Measurements from ENCODE around the gene ARHGAP24. TPM values are rescaled to one million over a fixed set of nuclear protein-coding genes. Genes with fewer than 3 reads are reported as not detected.

ARHGAP24 gene
- total RNA-seq, 1 experiment from 2014 or later = 17.4 TPM

- in situ Hi-C loops (cut with HindIII; ENCODE audit: low pct_unique_long_range_greater_than_20kb, low sequenced_read_pairs) = no loop called here
- POLR2A ChIA-PET = no interaction called here
These were observed 201.1 kb downstream of the ARHGAP24 start for GRCh38 chr4:85676050-85676425.

GRCh38 chr4:85676850-85677590 is 202.1 kb downstream of the ARHGAP24 start:
- no peak for TF ChIP-seq TCF7L2 (IDR thresholded peaks at IDR 0.05; ENCODE audit: low read depth, low read length)
- no peak for TF ChIP-seq CTCF (IDR thresholded peaks at IDR 0.05)
- TF ChIP-seq REST (IDR thresholded peaks at IDR 0.05; ENCODE audit: insufficient read depth in 1 of 2, low read depth in 2 of 2, low read length in 1 of 2) = no peak
- no peak for TF ChIP-seq SIN3A (IDR thresholded peaks at IDR 0.05; ENCODE audit: borderline replicate concordance, insufficient read depth, low read depth, low read length)
- TF ChIP-seq POLR2AphosphoS5 (IDR thresholded peaks at IDR 0.05; ENCODE audit: low read depth, low read length) = no peak
- intact Hi-C loops (cut with micrococcal nuclease; ENCODE audit: unreplicated experiment) (no loop called here), in situ Hi-C loops (cut with HindIII; ENCODE audit: low pct_unique_long_range_greater_than_20kb, low sequenced_read_pairs) (no loop called here)
- CTCF ChIA-PET = no interaction called here
- Histone ChIP-seq H3K4me1 (ENCODE audit: control insufficient read depth, insufficient read depth, low read length) (no peaks in the 10 kb centered on the region; the same call in 1 of the 2 replicates), H3K27me3 (ENCODE audit: control insufficient read depth, insufficient read depth, low read length) (no peaks in the 10 kb centered on the region), H3K9me3 (ENCODE audit: control insufficient read depth, insufficient read depth, low read depth, low read length) (no peaks in the 10 kb centered on the region), H3K4me3 (ENCODE audit: low read depth in 2 of 2, low read length in 2 of 2) (no peak overlapping the region), H3K27ac (ENCODE audit: low read length) (no peak overlapping the region), H3K36me3 (ENCODE audit: control insufficient read depth, insufficient read depth, low read length) (no peaks in the 10 kb centered on the region)
- ATAC-seq (no peak), DNase-seq (ENCODE audit: low read depth, low spot score) (no peak)
- BruUV-seq (replicated peaks) = no TSS peak
- POLR2A ChIA-PET = no interaction called here

More at GRCh38 chr4:85676050-85676425, 201.1 kb downstream of the ARHGAP24 start:
- H3K36me3 ChIP-seq (ENCODE audit: control insufficient read depth, insufficient read depth, low read length) = no peaks in the 10 kb centered on the region
- TF ChIP-seq REST (IDR thresholded peaks at IDR 0.05; ENCODE audit: insufficient read depth in 1 of 2, low read depth in 2 of 2, low read length in 1 of 2) = no peak
- TF ChIP-seq SIN3A (IDR thresholded peaks at IDR 0.05; ENCODE audit: borderline replicate concordance, insufficient read depth, low read depth, low read length) = no peak
- no peak for TF ChIP-seq CTCF (IDR thresholded peaks at IDR 0.05)
- no peak for TF ChIP-seq TCF7L2 (IDR thresholded peaks at IDR 0.05; ENCODE audit: low read depth, low read length)
- no peak for TF ChIP-seq POLR2AphosphoS5 (IDR thresholded peaks at IDR 0.05; ENCODE audit: low read depth, low read length)
- no peak for DNase-seq (ENCODE audit: low read depth, low spot score)
- H3K9me3 ChIP-seq (ENCODE audit: control insufficient read depth, insufficient read depth, low read depth, low read length) = no peaks in the 10 kb centered on the region
- intact Hi-C loops (cut with micrococcal nuclease; ENCODE audit: unreplicated experiment) = no loop called here
- H3K27ac ChIP-seq (ENCODE audit: low read length) = no peak overlapping the region
- no peak for ATAC-seq
- H3K4me3 ChIP-seq (ENCODE audit: low read depth in 2 of 2, low read length in 2 of 2) = no peak overlapping the region
- no peaks in the 10 kb centered on the region; the same call in 1 of the 2 replicates for H3K4me1 ChIP-seq (ENCODE audit: control insufficient read depth, insufficient read depth, low read length)
- no TSS peak for BruUV-seq (replicated peaks)
- no peaks in the 10 kb centered on the region for H3K27me3 ChIP-seq (ENCODE audit: control insufficient read depth, insufficient read depth, low read length)
- CTCF ChIA-PET = no interaction called here
